Measurements from ENCODE around the gene IL18.
"Not testable (repeated sequence)": the region's sequence is repeated elsewhere in the genome, so short reads cannot be mapped to it uniquely, and the experiment has no call there.

The IL18 gene

DNA sequence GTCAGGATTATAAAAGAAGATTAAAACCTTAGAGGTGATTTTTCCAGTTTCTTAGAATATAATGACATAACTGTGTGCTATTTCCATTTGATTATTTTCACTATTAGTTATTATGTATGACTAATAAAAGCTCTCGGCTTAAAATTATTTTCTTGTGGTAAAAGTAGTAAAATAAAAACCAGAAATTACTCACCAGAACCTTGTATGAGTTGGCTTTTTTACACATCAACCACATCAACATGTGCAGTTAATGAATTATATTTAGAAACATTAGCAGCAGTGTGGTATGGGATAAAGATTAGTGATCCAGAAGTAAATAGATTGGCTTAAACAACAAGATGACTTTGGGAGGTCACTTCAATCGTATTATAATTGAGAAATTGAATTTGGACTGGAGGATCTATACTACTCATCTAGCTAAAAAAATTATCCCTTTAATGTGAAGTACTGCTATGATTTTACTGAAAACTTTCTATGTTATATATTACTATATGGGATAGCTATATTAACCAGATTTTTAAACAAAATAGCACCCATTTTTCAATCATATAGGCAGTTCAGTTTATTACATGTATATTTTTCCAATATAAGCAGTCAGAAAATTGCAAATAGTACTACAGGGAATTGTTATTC, 8.6 kb upstream of the IL18 start:
- DNase-seq (ENCODE audit: low spot score), result peak; percentile 51

DNA sequence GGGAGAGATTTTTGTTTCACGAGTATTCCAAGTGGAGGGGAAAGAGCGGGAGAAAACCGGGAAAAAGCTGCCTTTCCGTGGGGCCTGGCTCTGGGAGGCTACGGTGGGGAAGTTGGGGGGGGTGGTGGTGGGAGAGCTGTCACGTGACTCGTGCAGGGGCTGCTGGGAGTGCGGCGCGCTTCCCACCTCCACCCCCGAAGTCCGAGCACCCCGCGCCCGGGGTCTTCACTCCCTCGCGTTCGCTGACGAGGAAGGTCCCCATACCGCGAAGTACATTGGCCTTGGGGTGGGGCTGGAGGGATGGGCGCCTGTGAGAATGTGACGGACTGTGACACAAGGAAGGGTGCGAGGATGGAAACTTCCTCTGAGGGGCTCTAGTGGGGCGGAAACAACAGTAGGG, 3.3 kb upstream of the IL18 start, which contains the start of gene TEX12:
TEX12 (plus strand) TSS at position 228 of the 400 bp plus-strand sequence. CDS start 1,897 bp downstream, outside the sequence.
- DNase-seq (ENCODE audit: low spot score), result no peak

DNA sequence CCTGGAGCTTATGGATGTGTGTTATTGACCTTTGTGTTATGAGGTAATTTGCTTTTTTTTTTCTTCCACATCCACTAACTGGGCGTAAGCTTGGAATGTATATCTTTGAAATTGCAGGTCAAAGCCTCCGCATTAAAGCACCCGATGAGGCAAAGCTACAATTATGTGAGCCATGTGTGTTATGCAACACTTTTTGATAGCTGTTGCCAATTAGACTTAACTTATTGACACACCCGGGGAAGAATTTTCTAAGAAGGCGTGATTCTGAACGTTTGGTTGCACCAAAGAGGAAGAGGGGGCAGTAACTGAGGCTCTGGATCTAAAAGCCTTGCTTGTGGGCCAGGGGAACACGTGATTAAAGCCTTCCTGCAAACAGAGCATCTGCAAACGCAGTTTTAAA, 2.7 kb upstream of the IL18 start:
- DNase-seq (ENCODE audit: low spot score), result peak; percentile 72

DNA sequence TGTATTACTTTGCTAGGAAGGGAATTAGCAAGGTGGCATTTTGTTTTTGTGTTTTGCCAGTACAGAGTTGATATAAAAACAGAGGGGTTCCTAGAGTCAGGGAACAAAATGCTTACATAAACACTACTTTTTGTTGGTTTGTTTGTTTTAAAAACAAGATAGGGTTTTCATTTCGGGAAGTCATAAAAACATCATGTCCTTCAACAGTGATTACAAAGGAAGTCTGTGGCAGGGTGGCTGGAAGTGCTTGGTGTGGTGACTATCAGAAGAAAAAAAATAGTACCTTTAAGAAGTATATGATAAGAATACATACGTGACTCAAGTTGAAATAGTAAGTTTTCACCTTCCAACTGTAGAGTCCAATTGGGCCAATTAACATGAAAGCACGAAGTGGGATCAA, 1.2 kb upstream of the IL18 start:
- DNase-seq (ENCODE audit: low spot score), result no peak

DNA sequence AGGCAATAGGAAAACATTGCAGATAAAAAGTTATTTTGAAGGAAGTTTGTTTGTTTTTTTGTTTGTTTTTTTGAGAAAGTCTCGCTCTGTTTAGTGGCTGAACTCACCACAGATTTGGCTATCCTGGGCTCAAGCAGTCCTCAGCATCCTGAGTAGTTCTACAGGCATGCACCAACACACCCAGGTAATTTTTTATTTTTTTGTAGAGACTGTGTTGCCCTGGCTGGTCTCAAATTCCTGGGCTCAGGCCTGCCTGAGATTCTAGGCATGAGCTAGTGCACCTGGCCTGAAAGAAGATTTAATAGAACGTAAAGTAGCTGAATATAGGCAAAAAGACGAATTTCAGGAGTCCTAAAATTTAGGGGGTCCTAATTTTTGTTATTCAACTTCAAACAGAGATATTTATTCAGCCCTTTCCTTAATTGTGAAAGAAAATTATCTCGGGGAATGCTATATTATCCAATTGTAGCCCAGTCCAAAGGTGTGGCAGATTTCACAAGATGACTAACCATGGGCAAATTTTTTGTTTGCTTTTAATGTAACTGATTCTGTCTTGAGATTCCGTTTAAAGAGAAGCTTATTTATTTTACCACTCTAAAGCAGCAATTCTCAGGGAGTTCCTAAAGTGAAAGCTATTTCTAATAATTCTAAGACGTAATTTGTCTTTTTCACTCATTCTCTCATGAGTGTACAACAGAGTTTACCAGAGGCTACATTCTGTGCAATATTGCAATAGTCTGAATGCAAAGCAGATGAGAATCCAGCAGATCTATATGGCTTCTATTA, 940 bp downstream of the IL18 start:
- DNase-seq (ENCODE audit: low spot score), result no peak

DNA sequence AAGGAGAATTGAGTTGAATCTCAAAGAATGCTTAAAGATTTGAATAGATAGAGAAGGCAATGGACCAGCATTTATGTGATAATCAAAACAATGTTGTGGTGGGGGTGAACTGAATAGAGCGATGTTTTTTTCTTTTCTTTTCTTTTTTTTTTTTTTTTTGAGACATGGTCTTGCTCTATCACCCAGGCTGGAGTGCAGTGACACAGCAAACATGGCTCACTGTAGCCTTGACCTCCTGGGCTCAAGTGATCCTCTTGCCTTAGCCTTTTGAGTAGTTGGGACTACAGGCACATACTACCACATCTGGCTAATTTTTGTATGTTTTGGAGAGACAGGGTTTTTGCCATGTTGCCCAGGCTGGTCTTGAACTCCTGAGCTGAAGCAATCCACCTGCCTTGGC, 1.7 kb downstream of the IL18 start:
- DNase-seq (ENCODE audit: low spot score), result not testable (repeated sequence)

DNA sequence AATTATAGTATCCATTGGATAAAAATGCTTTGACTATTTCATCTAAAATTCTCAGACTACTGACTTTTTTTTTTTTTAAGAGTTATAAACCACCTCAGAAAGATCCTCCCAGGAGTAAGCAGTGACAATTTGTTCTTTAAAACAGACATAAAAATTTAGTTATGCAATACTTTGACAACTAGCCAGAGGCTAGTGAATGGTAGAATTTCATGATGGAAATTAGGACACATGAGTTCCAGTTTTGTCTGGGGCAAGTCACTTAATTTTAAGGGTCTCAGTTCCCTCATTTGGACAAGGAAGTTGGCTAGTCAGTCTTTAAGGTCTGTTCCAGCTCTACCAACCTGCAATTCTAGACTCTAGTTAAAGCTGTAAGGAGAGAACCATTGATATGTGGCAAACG, 2.9 kb downstream of the IL18 start:
- peak; percentile 22 for DNase-seq (ENCODE audit: low spot score)

DNA sequence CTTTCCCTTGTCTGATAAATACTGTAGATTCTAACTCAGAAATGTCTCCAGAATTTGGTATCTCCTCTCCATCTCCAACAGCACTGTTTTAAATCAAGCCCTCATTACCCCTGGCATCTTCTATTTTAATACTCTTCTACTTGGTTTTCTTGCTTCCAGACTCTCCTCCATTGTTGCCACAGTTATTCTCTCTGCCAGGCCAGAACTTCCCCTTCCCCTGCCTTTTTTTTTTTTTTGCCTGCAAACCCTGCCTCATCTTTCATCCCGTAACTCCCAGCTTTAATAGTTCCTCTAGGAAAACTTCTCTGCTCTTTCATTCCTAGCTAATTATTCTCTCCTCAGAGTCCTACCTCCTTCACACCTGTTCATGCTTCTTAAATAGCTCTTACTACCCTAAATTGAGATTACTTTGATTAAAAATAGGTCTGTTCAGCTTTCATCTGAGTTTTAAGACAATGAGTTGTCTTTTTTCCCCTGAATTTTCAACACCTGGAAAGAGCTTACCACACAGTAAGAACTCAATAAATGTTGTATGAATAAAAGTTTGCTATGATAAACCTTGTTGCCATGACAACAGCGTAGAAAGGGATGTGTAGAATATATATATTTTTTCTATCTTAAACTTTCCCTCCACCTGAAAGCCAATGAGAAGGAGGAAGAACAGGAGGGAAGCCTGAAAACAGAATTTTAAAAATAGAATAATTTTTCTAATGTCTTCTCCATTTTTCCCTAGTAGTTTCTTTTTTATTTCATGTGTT, 3.6 kb downstream of the IL18 start:
- DNase-seq (ENCODE audit: low spot score), result no peak

DNA sequence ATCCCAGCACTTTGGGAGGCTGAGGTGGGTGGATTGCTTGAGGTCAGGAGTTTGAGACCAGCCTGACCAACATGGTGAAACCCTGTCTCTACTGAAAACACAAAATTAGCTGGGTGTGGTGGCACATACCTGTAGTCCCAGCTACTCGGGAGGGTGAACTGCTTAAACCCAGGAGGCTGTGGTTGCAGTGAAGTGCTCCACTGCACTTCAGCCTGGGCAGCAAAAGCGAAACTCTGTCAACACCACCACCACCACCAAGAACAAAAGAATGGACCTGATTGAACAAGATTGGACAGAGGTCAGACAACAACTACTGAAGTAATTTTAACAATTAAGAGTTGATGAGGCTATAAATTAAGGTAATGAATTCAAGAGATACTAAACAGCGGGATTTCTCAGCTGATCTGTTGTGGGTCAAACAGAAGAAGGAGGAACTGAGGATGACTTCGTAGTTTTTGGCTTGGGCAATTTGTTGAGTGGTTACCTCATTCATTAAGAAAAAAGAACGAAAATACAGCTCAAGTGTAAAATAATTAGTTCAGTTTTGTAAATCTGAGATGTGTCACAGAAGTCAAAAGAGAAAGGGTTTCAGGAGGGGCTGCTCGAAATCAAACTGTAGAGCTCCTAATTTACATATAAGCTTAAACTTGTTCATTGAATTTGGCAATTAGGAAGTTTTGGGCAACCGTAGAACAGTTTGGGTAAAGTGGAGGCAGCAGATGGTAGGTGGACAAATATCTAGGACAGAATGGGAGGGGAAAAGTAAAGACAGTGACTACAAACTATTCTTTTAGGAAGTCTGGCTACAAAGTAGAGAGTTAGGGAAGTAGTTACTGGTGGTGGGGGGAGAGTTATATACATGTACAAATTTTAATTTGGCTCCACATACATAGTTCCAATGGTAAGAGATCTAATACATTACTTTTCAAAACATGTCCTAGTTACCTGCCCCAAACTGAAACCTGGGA, 4.5 kb downstream of the IL18 start:
- no peak for DNase-seq (ENCODE audit: low spot score)

DNA sequence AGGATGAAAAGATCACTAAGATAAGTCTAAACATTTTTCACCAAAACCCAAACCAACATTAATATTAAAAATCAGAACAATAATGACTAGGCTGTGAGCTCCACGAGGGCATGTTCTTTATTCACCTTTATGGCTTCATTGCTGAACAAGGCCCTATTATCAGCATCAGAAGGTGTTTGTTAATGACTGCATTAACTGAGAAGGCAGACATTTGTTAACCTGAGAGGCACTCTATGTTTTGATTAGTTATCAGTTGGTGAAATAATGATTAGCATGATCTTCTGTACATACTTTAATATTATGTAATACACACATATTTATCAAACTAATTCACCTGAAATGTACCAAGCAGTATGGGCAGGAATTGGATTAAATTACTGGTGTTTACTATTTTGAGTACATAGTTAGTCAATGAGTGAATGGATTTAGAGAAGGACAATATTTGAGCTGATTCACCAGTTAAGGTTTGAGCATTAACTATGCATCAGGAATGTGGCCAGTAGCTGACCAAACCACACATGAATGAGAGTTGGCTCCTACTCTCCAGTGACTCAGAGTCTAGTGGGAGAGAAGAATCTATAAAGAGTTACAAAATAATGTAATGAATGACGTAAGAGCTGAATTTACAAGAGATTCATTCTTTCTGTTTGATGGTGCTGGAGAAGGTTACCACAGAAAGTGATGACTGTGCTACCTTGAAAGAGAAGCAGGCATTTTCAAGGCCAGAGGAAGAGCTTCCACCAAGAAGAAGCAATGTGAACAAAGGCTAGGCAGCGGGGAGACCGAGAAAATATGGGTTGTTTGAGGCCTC, 6.7 kb downstream of the IL18 start:
- peak; percentile 91 for DNase-seq (ENCODE audit: low spot score)

DNA sequence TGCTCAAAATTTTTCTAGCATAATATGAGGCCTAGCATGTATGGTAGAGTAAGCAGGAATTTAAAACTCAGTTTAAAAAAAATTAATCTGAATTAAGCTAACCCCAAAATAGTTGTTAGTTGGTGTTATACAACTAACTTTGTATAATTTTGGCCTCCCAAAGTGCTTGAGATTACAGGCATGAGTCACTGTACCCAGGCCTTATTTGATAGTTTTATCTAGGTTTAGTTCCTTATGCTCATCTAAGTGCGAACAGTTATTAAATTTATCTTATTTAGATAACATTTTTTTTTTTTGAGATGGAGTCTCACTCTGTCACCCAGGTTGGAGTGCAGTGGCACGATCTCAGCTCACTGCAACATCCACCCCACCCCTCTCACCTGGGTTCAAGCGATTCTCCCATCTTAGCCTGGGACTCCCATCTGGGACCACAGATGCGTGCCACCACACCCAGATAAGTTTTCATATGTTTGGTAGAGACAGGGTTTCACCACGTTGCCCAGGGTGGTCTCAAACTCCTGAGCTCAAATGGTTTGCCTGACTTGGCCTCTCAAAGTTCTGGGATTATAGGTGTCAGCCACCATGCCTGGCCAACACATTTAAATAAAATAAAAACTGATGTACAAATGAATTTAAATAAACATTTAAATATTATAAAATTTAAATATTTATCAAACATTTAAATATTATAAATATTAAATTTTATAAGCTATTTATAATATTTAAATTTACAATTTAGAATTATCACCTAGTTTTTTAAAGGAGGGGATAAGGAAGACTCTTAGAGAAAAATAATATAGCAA, 7.5 kb downstream of the IL18 start:
- DNase-seq (ENCODE audit: low spot score), result no peak

DNA sequence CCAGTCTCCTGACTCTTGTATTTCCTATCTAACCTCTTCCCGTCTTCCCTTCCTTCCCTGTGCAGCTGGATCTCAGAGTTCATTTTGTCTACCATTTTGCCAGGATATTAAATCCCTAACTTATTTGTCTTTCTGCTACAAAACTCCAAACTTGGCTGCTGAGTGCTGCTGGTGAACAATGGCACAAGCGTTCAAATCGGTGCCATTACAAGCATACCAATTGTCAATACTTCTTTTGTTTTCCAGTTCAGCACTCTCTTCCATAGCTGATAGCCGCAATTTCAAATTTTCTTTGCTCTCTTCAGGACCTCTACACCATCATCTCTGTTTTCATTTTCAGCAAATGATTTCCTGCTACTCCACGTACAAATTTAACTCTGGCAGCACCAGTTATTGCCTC, 13.4 kb downstream of the IL18 start:
- DNase-seq (ENCODE audit: low spot score), result no peak

DNA sequence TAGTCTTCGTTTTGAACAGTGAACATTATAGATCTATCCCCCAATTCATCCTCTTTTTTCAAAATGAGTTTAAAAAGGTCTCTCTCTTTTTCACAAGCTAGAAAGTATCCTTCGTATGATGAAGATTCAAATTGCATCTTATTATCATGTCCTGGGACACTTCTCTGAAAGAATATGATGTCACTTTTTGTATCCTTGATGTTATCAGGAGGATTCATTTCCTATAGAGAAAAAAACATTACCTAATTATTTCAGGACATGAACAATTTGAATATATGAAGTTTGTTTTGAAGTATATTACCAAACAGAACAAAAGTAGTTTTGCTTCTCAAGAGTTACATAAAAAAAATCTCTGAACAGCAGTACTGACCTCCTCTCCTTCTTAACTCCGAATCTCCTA, 20.3 kb downstream of the IL18 start:
- no peak for DNase-seq (ENCODE audit: low spot score)

DNA sequence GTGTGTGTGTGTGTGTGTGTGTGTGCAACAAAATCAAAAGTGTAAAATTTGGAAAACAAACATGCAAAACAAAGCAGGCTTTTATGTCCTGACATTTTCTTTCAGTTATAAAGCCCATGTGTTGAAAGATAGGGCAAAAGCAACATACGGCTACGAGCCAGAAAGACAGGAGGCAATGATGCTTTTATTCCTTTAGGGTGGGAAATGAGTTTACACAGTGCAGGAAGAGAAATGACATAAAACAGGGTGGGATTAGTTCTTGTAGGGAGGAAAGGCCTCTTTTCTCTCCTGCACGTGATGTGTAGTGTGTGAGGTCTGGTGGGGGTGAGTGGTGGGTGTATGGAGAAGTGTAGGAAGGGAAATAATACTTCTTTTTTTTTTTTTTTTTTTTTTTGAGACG, 29.4 kb downstream of the IL18 start:
- DNase-seq (ENCODE audit: low spot score), result no peak

DNA sequence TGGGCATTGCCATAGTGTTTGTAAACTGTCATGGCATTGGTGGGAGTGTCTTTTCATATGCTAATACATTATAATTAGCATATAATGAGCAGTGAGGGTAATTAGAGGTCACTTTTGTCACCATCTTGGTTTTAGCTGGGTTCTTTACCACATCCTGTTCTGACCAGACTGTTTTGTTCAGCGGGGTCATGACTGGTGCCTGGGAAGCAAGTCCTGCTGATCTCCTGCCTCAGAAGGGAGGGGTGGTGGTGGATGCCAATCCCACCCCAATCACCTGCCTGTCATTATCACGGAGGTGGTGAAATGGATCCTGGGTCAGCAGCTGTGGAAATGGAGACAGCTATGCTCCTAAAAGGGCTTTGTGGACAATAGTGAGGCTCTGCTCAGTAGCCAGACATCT, 31.2 kb downstream of the IL18 start:
- no peak for DNase-seq (ENCODE audit: low spot score)

DNA sequence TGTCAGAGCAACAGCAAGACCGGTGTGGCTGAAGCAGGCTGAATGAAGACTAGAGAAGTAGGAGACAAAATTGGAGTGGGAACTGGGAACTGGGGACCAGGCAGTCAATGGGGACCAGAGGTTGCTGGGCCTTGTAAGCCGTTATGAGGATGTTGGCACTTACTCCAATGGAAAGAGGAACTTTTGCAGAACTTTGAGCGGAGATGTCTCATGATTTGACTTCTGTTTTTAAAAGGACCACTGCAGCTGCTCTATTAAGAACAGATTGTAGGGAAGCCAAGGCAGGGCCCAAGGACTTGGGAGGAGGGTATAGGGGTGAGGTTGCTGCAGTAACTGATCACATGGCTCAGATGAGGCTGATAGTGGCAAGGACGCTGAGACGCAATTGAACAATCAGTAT, 34.2 kb downstream of the IL18 start:
- no peak for DNase-seq (ENCODE audit: low spot score)

DNA sequence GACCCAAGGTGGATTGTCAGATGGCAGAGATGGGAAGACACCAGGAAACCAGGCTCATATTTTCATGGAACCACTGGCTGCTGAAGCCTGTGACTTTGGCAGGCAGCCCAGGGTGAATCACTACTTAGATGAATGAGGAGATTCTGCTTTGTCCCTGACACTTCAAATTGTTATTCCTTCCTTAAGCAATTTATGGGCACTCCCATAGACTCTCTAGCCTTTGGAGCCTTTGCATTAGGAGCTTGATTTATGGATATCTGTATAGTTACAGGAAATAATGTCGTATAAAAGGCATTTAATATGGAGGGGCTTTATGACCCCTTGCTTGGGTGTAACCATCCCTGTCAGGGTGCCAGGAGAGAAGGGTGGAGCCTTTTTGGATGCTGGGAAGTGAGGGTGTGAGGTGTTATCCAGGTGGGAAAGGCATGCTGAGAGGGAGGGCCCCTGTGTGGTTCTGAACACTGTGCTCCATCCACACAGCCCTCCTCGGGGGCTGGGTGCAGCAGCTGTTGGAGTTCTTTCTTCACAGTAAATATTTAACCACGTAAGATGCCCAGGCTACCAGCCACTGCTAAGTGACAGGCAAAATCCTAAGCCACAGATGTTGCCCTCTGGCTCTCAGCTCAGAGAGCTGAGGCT, 35.3 kb downstream of the IL18 start:
- DNase-seq (ENCODE audit: low spot score), result peak; percentile 79

DNA sequence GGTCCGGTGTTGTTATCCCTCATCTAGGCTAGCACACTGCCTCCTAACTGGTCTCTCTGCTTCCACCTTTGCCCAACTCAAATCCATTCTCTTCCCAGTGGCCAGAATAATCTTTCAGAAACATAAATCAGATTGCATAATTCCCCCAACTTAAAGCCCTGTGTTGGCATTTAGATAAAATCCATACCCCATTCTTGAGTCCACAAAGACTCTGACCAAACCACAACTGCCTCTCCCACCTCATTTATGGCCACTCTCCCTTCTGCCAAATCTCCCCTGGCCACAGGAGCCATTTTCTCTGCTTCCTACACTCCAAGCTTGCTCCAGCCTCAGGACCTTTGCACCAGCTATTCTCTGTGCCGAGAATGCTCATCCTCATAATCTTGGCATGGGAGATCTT, 36.8 kb downstream of the IL18 start:
- no peak for DNase-seq (ENCODE audit: low spot score)

DNA sequence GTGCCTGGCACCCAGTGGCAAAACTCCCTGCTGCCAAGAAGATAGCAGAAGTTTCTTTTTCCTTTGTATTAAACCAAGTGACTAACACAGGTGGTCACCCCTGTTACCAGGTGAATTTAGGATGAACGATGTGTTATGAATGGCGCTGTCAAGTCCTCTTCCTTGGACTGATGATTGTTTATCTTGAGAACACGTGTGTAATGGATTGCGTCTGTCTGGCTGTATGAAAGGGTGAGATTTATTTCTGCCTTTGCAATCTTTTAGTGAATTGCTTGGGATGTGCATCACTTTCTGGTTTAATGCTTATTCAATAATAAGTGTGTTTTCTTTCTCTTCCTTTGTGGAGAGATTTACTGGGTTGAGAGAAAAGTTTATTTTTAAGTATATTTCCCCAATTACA, 40.8 kb downstream of the IL18 start:
- DNase-seq (ENCODE audit: low spot score), result no peak

Data from GM03348 (cell line).